ENCODE data around the gene CABP7. TPM values are rescaled to one million over a fixed set of nuclear protein-coding genes. Genes with fewer than 3 reads are reported as not detected.

The CABP7 gene
- total and polyA plus RNA-seq, 2 experiments from 2014 or later: 0.06 to 0.24 TPM

- TF ChIP-seq REST (IDR thresholded peaks at IDR 0.05; ENCODE audit: unreplicated experiment): no peak
Observed at GRCh38 chr22:29703569-29704195, 16.1 kb upstream of the CABP7 start (continued).

DNA sequence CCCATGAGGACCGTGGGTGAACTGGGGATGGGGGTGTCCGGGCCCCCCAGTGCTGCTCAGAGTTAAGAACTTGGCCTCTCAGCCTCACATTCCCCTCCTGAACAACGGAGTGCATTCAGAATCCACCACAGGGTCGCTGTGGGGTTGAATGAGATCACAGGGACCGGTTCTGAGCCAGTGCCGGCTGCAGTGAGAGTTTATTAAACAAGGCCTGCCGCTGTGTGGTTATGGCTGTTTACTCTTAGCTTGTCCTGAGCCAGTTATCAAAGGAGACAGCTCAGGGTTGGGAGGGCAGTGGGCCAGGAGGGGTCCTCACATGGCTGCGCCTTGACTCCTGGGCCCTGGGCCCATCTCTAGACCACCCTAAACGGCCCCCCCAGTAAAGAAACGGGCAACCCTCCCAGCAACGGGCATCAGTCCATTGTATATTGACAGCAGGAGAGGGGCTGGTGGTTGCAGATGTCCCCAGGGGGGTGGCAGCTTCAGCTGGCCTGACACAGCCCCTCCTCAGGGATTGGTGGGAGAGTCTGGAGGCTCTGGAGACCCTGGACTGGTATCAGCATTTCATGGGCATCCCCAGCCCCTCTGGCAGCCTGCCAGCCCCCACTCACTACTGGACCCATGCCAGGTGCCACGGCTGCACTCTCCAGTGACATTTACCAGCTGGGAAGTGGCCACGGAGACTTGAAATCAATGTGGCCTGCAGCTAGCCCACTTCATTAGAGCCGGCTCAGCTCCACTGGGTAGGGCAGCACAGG is 15.1 kb upstream of the CABP7 start:
- Histone ChIP-seq H3F3A (replicated peaks; ENCODE audit: low read depth) (0 out of 2 replicates have a peak, but pooled peaks cover 6% of the 10 kb centered on the region), H3K27me3 (ENCODE audit: insufficient read depth) (peaks cover 23% of the 10 kb centered on the region), H3K79me2 (replicated peaks; ENCODE audit: insufficient read depth) (no peaks in the 10 kb centered on the region), H3K9me2 (ENCODE audit: insufficient read depth) (no peaks in the 10 kb centered on the region), H3K4me3 (no peak overlapping the region), H2AFZ (no peak overlapping the region), H3K4me2 (no peak overlapping the region), H4K20me1 (replicated peaks; ENCODE audit: insufficient read depth) (no peaks in the 10 kb centered on the region; the same call in 1 of the 2 replicates), H3K36me3 (ENCODE audit: insufficient read depth) (no peaks in the 10 kb centered on the region), H3K27ac (ENCODE audit: low read depth) (no peak overlapping the region), H3K4me1 (ENCODE audit: insufficient read depth) (peaks cover 50% of the 10 kb centered on the region)
- ATAC-seq: peak; percentile 7
- no peak for TF ChIP-seq ZNF114 (CRISPR knock-in tag; IDR thresholded peaks at IDR 0.05)
- TF ChIP-seq ETS1 (IDR thresholded peaks at IDR 0.05): no peak
- no peak for TF ChIP-seq REST (IDR thresholded peaks at IDR 0.05; ENCODE audit: unreplicated experiment)
- no peak for TF ChIP-seq EZH2phosphoT487 (IDR thresholded peaks at IDR 0.05; ENCODE audit: unreplicated experiment)
- TF ChIP-seq, protein P1, sequence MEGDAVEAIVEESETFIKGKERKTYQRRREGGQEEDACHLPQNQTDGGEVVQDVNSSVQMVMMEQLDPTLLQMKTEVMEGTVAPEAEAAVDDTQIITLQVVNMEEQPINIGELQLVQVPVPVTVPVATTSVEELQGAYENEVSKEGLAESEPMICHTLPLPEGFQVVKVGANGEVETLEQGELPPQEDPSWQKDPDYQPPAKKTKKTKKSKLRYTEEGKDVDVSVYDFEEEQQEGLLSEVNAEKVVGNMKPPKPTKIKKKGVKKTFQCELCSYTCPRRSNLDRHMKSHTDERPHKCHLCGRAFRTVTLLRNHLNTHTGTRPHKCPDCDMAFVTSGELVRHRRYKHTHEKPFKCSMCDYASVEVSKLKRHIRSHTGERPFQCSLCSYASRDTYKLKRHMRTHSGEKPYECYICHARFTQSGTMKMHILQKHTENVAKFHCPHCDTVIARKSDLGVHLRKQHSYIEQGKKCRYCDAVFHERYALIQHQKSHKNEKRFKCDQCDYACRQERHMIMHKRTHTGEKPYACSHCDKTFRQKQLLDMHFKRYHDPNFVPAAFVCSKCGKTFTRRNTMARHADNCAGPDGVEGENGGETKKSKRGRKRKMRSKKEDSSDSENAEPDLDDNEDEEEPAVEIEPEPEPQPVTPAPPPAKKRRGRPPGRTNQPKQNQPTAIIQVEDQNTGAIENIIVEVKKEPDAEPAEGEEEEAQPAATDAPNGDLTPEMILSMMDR (conservative IDR thresholded peaks at IDR 0.05; ENCODE audit: low read depth in 2 of 2): no peak
- TF ChIP-seq NANOG (IDR thresholded peaks at IDR 0.05; ENCODE audit: borderline replicate concordance): no peak
- no peak for TF ChIP-seq ZNF331 (CRISPR knock-in tag; IDR thresholded peaks at IDR 0.05; ENCODE audit: low read depth)
- no peak for TF ChIP-seq JUNB (IDR thresholded peaks at IDR 0.05; ENCODE audit: unreplicated experiment)
- TF ChIP-seq EZH2 (IDR thresholded peaks at IDR 0.05; ENCODE audit: low read depth, unreplicated experiment): no peak
- Mint-ChIP-seq H3K36me3 (ENCODE audit: low read depth) (no peaks in the 10 kb centered on the region), H3K27me3 (ENCODE audit: insufficient read depth, low read depth, poor library complexity) (peaks cover 42% of the 10 kb centered on the region), H3K4me3 (no peak overlapping the region; the same call in 2 of the 3 replicates), H3K27ac (no peak overlapping the region), H3K4me1 (peaks cover 55% of the 10 kb centered on the region), H3K9me3 (no peaks in the 10 kb centered on the region; the same call in 2 of the 3 replicates)
- no peak for DNase-seq (ENCODE audit: low spot score)
